ENCODE measurements around the gene PFDN5.

DNA sequence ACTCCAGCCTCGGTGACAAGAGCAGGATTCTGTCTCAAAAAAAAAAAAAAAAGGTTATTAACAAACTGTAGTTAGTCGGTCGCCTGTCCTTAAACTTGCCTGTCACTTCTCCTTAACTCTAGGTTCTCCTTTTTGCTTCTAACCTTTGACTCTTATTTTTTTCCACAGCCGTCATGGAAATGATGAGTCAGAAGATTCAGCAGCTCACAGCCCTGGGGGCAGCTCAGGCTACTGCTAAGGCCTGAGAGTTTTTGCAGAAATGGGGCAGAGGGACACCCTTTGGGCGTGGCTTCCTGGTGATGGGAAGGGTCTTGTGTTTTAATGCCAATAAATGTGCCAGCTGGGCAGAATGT is 3.7 kb downstream of the PFDN5 start:
- TF ChIP-seq, protein P1, sequence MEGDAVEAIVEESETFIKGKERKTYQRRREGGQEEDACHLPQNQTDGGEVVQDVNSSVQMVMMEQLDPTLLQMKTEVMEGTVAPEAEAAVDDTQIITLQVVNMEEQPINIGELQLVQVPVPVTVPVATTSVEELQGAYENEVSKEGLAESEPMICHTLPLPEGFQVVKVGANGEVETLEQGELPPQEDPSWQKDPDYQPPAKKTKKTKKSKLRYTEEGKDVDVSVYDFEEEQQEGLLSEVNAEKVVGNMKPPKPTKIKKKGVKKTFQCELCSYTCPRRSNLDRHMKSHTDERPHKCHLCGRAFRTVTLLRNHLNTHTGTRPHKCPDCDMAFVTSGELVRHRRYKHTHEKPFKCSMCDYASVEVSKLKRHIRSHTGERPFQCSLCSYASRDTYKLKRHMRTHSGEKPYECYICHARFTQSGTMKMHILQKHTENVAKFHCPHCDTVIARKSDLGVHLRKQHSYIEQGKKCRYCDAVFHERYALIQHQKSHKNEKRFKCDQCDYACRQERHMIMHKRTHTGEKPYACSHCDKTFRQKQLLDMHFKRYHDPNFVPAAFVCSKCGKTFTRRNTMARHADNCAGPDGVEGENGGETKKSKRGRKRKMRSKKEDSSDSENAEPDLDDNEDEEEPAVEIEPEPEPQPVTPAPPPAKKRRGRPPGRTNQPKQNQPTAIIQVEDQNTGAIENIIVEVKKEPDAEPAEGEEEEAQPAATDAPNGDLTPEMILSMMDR (IDR thresholded peaks at IDR 0.05; ENCODE audit: low read length), result no peak
- TF ChIP-seq EZH2 (optimal IDR thresholded peaks at IDR 0.05; ENCODE audit: low read depth, low read length), result no peak
